Measurements from ENCODE around the gene AAGAB. TPM values are rescaled to one million over a fixed set of nuclear protein-coding genes. Genes with fewer than 3 reads are reported as not detected.

The AAGAB gene
- total RNA-seq, 2 donors from 2014 or later = 34.1 to 34.3 TPM

GRCh38 chr15:67179411-67179995, 75.0 kb downstream of the AAGAB start:
- Histone ChIP-seq H3K9me3 (no peaks in the 10 kb centered on the region), H3K36me3 (no peaks in the 10 kb centered on the region), H3K4me3 (no peak overlapping the region), H3K4me1 (replicated peaks) (peaks cover 20% of the 10 kb centered on the region), H3K27me3 (replicated peaks; ENCODE audit: insufficient read depth) (no peaks in the 10 kb centered on the region), H3K27ac (no peak overlapping the region)
- intact Hi-C loops (cut with DNase I) = no loop called here
- TF ChIP-seq POLR2AphosphoS5 (IDR thresholded peaks at IDR 0.05) (no peak), CTCF (IDR thresholded peaks at IDR 0.05) (no peak), POLR2A (IDR thresholded peaks at IDR 0.05) (no peak)
- no peak for DNase-seq (ENCODE audit: low spot score)
- WGBS = 93% methylated on average over 9 of the region's 9 CpGs

GRCh38 chr15:67178569-67179210, 75.8 kb downstream of the AAGAB start:
- no peak for DNase-seq (ENCODE audit: low spot score)
- H3K27me3 ChIP-seq (replicated peaks; ENCODE audit: insufficient read depth) = no peaks in the 10 kb centered on the region
- no peaks in the 10 kb centered on the region for H3K36me3 ChIP-seq
- H3K4me1 ChIP-seq (replicated peaks) = peaks cover 22% of the 10 kb centered on the region
- no peaks in the 10 kb centered on the region for H3K9me3 ChIP-seq
- no peak for TF ChIP-seq CTCF (IDR thresholded peaks at IDR 0.05)
- TF ChIP-seq POLR2AphosphoS5 (IDR thresholded peaks at IDR 0.05) = no peak
- no peak for TF ChIP-seq POLR2A (IDR thresholded peaks at IDR 0.05)
- H3K4me3 ChIP-seq = no peak overlapping the region
- WGBS = 80% methylated on average over 11 of the region's 11 CpGs
- intact Hi-C loops (cut with DNase I) = no loop called here
- H3K27ac ChIP-seq = no peak overlapping the region

- intact Hi-C loops (cut with DNase I) = no loop called here
- DNase-seq (ENCODE audit: low spot score) = no peak
- no peaks in the 10 kb centered on the region for H3K27me3 ChIP-seq (replicated peaks; ENCODE audit: insufficient read depth)
- no peaks in the 10 kb centered on the region for H3K36me3 ChIP-seq
- 52% methylated on average over 6 of the region's 6 CpGs for WGBS
- no peaks in the 10 kb centered on the region for H3K9me3 ChIP-seq
- H3K4me3 ChIP-seq = no peak overlapping the region
- TF ChIP-seq CTCF (IDR thresholded peaks at IDR 0.05) = no peak
- H3K27ac ChIP-seq = no peak overlapping the region
- peaks cover 22% of the 10 kb centered on the region for H3K4me1 ChIP-seq (replicated peaks)
Observed at GRCh38 chr15:67177752-67178151, 76.7 kb downstream of the AAGAB start.

- Histone ChIP-seq H3K4me3 (no peak overlapping the region), H3K36me3 (no peaks in the 10 kb centered on the region), H3K9me3 (no peaks in the 10 kb centered on the region), H3K4me1 (replicated peaks) (peaks cover 22% of the 10 kb centered on the region), H3K27me3 (replicated peaks; ENCODE audit: insufficient read depth) (no peaks in the 10 kb centered on the region), H3K27ac (peak overlapping the region; percentile 30)
- WGBS = 36% methylated on average over 14 of the region's 14 CpGs
- peak; percentile 60 for DNase-seq (ENCODE audit: low spot score)
- no peak for TF ChIP-seq CTCF (IDR thresholded peaks at IDR 0.05)
- no peak for TF ChIP-seq POLR2A (IDR thresholded peaks at IDR 0.05)
- TF ChIP-seq POLR2AphosphoS5 (IDR thresholded peaks at IDR 0.05) = peak; percentile 58
- intact Hi-C loops (cut with DNase I) = no loop called here
Observed at GRCh38 chr15:67176195-67176971, 78.1 kb downstream of the AAGAB start.

All from prostate gland (tissue), 2 donors.